Activated CD4-positive, CD25-positive, alpha-beta regulatory T cell (primary cell): ENCODE results near the gene OR52J3.
"Not testable (repeated sequence)": the region's sequence is repeated elsewhere in the genome, so short reads cannot be mapped to it uniquely, and the experiment has no call there.

ENCODE experiments used
- DNase-seq, 4 experiments: peaks; one replicate each; lab custom pipeline; 2025; lab: John Stamatoyannopoulos, UW

The OR52J3 gene

GRCh38 chr11:5046226-5046625, at the start of gene OR52J3:
OR52J3 (plus strand) TSS chr11:5046526; CDS start chr11:5046526, 0 bp downstream.
- DNase-seq, result no peak

DNA sequence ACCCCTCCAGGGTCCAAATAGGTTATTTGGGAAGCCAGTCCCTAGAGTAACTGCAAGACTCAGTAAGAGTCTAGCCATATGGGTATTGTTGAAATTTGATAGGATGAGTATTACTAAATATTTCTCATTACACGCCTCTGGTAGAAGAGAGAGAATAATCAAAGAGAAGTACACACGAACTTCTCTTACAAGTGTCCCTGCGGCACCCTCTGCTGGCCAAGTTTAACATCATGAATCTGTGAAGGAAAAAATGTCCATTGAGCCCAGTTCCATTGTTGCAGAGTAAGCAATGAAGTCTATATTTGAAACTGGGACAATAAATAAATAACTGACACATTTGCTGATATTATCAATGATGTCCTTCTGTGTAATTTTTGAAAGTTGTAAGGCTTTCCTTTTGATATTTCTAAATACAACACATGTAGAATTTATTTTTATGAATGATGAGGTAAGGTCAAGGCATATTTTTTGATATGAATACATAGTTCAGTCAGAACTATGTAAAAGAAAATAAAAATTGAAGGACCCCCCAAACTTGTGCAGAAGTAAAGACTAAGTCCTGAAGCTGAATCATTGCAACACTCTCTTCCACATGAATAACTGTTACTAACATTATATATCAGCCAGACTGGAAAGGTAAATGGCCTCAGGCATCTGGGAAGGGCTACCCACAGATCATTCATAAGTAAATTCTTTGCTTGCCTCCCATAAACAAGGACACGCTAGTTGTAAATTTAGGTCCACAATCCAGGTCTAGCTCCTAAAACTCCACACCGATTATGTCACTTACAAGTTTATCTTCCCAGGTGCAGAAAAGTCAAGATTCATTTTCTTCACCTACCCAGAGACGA, 41.7 kb upstream of the OR52J3 start:
- no peak for DNase-seq

GRCh38 chr11:5007561-5007960, 38.8 kb upstream of the OR52J3 start:
- DNase-seq, result no peak

DNA sequence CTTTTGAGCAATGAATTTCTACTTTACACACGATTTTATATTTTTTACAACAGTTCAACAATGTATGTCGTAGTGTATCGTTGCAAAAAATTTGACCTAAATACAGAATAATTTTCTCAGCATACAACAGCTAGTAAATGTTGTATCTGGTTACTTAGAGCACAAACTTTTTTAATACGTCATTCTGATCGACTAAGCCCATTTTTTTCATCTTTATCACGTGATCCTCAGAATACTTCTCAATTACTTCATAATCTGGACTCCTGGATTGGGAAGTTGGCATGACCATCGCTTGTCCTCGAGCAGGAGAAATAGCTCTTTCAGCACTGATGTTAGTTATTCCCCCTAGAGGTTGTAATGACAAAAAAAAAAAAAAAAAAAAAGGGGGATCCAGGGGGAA, 35.1 kb upstream of the OR52J3 start:
- no peak for DNase-seq

GRCh38 chr11:5013012-5013411, 33.3 kb upstream of the OR52J3 start:
- DNase-seq, result no peak

GRCh38 chr11:5021996-5022395, 24.3 kb upstream of the OR52J3 start:
- DNase-seq, result no peak

DNA sequence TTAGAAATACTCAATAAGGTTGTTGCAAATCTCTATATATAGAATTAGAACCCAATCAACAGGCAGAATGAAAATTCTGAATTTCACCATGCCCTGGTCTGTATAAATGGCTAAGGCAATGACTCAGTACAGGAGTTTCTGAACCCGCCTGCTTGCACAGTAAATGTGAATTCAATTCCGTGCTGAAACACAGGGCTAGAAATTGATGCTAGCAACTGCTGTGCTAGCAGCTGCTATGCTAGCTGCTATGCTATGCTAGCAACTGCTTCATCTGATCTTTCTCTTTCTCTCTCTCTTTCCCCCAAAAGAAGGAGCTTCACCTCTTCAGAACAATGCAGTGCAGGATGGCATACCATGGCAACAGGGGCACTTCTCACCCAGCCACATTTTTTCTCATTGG, 9.7 kb upstream of the OR52J3 start:
- no peak for DNase-seq

GRCh38 chr11:5037926-5038325, 8.4 kb upstream of the OR52J3 start:
- DNase-seq, result no peak

GRCh38 chr11:5038341-5038740, 8.0 kb upstream of the OR52J3 start:
- no peak for DNase-seq

GRCh38 chr11:5040876-5041275, 5.5 kb upstream of the OR52J3 start:
- no peak for DNase-seq

GRCh38 chr11:5042091-5042490, 4.2 kb upstream of the OR52J3 start:
- no peak for DNase-seq

DNA sequence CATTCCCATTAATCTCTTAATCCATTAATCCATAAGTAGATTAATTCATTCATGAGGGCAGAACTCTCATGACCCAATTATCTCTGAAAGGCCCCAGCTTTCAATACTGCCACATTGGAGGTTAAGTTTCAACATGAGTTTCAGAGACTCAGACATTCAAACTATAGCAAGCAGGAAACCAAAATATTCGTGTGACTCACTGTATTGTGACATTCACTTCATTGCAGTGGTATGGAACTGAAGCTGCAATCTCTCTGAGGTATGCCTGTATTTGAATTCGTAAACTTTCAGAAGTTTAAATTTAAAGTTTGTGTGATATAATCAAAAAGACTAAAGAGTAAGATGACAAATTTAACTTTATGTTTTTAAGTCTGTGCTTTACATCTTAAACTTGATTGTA, 2.9 kb upstream of the OR52J3 start:
- no peak for DNase-seq

DNA sequence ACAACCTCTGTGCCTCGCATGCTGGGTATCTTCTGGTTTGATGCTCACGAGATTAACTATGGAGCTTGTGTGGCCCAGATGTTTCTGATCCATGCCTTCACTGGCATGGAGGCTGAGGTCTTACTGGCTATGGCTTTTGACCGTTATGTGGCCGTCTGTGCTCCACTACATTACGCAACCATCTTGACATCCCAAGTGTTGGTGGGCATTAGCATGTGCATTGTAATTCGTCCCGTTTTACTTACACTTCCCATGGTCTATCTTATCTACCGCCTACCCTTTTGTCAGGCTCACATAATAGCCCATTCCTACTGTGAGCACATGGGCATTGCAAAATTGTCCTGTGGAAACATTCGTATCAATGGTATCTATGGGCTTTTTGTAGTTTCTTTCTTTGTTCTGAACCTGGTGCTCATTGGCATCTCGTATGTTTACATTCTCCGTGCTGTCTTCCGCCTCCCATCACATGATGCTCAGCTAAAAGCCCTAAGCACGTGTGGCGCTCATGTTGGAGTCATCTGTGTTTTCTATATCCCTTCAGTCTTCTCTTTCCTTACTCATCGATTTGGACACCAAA, 516 bp downstream of the OR52J3 start:
- no peak for DNase-seq

DNA sequence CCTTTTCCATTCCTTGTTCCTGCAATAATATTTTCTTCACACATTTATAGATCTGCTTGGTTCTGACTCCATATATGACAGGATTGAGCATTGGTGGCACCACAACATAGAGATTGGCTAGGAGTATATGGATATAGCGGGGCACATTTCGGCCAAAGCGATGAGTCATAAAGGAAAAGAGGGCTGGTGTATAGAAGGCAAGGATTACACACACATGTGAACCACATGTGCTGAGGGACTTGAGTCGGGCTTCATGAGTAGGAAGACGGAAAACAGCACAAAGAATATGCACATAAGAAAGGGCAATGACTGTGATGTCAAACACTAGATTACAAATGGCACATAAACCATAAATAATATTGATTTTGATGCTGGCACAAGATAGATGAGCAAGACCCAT, 12.4 kb downstream of the OR52J3 start:
- not testable (repeated sequence) for DNase-seq

GRCh38 chr11:5059391-5059790, 13.1 kb downstream of the OR52J3 start, which contains the start of gene OR52E2:
OR52E2 (minus strand) TSS chr11:5059627; CDS start chr11:5059627, 0 bp downstream.
- no peak for DNase-seq

DNA sequence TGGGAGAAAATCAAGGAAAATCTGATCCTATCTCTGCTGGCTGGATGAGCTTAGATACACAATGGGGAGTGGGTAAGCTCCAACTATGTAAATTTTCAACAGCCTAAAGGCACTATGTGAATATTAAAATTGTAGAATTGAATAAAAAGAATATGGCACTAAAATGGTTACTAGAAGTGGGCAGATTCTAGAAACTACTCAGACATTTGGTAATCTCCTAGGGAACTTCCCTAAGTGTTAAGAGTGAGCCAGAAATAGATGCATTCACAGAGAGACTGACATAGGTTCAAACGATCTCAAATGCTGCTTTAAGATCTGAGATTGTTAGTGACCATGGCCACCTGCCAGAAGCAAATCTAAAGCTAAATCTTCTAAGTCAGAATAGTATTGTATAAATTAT, 18.7 kb downstream of the OR52J3 start:
- no peak for DNase-seq

- no peak for DNase-seq
Measured at GRCh38 chr11:5069272-5069671, 22.9 kb downstream of the OR52J3 start, which contains the start of gene OR52E1. OR52E1 (plus strand) TSS chr11:5069572.

- no peak for DNase-seq
Measured at GRCh38 chr11:5071799-5072198, 25.5 kb downstream of the OR52J3 start.

DNA sequence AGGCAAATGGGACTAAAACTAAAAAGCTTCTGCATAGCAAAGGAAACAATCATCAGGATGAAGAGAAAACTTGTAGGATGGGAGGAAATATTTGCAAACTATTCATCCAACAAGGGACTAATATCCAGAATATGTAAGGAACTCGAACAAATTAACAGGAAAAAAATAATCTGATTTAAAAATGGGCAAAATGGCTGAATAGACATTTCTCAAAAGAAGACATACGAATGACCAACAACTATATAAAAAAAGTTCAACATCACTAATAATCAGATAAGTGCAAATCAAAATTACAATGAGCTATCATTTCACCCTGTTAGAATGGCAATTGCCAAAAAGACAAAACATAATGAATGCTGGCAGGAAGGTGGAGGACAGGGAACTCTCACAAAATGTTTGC, 35.1 kb downstream of the OR52J3 start:
- DNase-seq, result no peak

GRCh38 chr11:5083602-5084001, 37.3 kb downstream of the OR52J3 start:
- DNase-seq, result no peak

DNA sequence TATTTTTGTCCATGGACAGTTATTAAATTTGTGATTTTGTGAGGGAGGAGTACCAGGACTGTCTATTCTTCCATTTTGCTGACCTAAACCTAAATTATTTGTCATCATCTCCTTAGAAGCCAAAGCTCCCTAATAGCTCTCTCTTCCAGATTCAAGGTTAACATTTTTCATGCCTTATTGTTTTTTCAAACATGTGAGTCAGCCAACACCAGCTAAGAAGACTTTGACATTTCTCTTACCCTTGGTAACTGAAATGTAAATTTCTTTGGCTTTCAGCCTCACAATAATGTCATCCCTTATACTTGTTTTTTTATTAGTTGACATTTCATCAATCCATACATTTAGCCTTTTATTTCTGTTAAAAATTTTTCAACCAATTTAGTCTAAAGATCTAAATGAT, 42.2 kb downstream of the OR52J3 start:
- DNase-seq, result no peak

DNA sequence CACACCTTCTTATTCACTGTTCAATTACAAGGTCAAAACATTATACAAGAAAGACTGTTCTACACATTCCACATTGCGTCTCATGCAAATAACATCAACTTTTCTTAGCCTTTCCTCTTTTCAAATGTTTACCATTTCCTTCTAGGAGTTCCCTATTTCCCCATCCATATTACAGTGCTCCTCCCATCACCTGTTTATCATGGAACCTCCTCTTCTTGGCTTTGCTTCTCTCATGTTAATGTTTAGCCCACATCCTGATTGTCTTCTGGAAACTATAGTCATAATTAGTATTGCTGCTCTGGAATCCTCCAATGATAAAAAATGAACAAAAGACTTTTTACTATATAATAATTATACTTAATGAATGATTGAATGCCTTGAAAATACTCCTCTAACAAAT, 44.3 kb downstream of the OR52J3 start:
- no peak for DNase-seq

GRCh38 chr11:5092821-5093585, 46.7 kb downstream of the OR52J3 start:
- DNase-seq, result no peak
